GM12801 (cell line): ENCODE results near the gene PIAS3.

ENCODE experiments used
- CTCF ChIP-seq: IDR thresholded peaks from one replicate; pipeline ENCODE4 v1.5.1; 2011; ENCODE audit warnings: control low read depth; ENCODE audit not compliant: insufficient read length; ENCODE audit errors: extremely low read depth

The PIAS3 gene

GRCh38 chr1:145837656-145838055 is 21.2 kb downstream of the PIAS3 start:
- no peak for TF ChIP-seq CTCF

DNA sequence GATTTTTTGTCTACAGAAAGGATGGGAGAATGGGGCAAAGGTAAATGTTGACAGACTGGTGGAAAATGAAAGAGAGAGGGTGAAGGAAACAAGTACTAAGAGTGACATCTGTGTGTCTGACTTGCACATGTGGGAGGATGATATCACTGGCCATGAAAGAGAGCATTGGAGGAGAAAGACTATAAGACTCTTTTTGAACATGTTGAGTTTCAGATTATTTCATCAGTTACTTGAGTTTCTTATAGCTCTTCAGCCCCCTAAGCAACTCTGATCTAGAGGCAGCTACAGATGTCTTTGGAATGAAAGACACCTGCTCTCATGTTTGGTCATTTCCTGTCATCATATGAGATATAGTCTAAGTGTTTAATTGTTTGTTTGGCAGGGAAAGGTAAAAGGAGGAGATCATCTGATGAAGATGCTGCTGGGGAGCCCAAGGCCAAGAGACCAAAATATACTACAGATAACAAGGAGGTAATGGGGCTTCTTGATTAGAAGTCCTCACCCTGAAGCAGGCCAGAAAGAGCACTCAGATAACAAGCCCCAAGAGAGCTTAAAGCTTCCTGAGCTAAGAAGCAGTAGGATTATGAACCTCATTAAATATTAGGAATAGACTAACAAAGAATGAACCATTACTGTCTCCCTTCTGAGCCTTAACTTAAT is 30.4 kb downstream of the PIAS3 start:
- no peak for TF ChIP-seq CTCF

DNA sequence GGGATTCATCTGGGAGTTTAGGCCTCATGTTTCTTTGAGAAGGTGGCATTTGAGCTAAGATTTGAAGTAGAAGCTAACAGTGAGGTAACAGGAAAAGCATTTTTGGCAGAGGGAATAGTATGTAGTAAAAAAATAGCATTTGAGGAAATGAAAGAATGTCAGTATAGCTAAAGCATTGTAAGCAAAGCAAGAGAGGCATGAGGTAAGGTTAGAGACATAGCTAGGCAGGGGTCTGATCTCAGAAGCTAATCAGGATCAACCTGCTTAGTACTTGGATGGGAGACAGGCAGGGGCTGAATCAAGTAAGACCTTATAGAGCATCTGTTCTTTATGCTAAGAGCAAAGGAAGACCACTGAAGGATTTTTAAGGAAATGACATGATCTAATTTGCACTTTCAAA is 30.9 kb downstream of the PIAS3 start:
- TF ChIP-seq CTCF, result no peak

GRCh38 chr1:145826030-145826429 is 32.9 kb downstream of the PIAS3 start:
- TF ChIP-seq CTCF, result no peak

GRCh38 chr1:145824499-145824842 is 34.4 kb downstream of the PIAS3 start:
- no peak for TF ChIP-seq CTCF

DNA sequence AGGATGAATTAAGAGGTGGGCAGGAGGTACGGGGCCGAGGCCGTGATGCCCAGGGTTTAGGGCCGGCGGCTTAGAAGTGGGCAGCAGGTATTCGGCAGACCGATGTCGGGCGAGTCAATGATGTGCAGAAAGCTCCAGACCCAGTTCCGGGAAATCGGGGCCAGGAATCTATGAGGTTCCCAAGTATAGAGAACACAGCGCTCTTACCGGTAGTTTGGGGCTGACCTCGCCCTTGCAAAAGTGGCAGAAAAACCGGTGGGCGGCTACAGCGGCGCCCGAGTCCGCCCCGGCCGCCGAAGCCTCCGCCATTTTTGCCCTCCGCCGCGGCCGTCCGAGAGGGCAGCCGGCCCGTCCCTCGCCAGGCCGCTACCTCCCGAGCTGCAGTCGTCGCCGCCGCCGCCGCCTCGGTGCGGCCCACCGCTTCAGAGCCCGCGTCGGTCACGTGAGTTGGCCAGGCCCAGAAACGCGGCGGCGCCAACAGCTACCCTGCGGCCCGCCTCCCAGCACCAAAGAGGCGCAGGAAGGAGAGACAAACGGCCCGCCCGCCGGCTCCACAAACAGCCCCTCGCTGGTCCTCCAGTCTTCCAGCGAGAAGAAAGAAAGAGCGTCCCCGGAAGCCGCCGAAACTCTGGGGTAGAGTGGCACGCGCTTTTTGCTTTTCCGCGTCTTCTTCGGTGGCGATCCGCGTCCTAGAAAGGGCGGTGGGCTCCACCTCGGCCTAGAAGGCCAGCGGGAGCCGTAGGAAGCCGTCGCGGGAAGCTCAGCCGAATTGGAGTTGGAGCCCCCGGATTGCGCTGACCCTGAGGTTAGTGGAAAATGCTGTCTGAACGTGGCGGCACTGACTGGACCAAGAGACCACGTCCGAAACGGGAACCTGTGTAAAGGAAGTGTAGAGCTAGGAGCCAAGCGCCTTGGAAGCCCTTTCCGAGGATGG is 35.0 kb downstream of the PIAS3 start, which contains the start of the genes POLR3C and RNF115:
Gene POLR3C, plus strand, starts transcription at position 636 of the 934 bp plus-strand sequence. CDS start 1,577 bp downstream, outside the sequence.
Gene RNF115, minus strand, starts transcription at position 531 of the 934 bp plus-strand sequence. Its CDS starts 222 bp downstream, at position 309.
- no peak for TF ChIP-seq CTCF

DNA sequence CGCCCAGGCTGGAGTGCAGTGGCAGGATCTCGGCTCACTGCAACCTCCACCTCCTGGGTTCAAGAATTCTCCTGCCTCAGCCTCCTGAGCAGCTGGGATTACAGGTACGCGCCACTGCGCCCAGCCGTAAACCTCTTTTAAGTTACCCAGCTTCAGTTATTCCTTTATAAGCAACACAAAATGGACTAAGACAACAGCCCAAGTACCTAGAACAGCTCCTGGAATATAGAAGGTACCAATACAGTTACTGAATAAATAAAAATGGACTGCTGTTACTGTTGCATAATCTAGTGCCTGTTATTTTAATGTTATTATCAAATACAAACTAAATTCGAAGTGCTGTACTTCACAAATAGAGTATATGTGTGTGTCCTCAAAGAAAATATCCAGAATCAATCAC is 52.0 kb downstream of the PIAS3 start:
- TF ChIP-seq CTCF, result no peak
